Measurements from ENCODE around the gene GHR.

Gene GHR

GRCh38 chr5:42517164-42517563 is 93.9 kb downstream of the GHR start:
- TF ChIP-seq, protein P1, sequence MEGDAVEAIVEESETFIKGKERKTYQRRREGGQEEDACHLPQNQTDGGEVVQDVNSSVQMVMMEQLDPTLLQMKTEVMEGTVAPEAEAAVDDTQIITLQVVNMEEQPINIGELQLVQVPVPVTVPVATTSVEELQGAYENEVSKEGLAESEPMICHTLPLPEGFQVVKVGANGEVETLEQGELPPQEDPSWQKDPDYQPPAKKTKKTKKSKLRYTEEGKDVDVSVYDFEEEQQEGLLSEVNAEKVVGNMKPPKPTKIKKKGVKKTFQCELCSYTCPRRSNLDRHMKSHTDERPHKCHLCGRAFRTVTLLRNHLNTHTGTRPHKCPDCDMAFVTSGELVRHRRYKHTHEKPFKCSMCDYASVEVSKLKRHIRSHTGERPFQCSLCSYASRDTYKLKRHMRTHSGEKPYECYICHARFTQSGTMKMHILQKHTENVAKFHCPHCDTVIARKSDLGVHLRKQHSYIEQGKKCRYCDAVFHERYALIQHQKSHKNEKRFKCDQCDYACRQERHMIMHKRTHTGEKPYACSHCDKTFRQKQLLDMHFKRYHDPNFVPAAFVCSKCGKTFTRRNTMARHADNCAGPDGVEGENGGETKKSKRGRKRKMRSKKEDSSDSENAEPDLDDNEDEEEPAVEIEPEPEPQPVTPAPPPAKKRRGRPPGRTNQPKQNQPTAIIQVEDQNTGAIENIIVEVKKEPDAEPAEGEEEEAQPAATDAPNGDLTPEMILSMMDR (IDR thresholded peaks at IDR 0.05): no peak

DNA sequence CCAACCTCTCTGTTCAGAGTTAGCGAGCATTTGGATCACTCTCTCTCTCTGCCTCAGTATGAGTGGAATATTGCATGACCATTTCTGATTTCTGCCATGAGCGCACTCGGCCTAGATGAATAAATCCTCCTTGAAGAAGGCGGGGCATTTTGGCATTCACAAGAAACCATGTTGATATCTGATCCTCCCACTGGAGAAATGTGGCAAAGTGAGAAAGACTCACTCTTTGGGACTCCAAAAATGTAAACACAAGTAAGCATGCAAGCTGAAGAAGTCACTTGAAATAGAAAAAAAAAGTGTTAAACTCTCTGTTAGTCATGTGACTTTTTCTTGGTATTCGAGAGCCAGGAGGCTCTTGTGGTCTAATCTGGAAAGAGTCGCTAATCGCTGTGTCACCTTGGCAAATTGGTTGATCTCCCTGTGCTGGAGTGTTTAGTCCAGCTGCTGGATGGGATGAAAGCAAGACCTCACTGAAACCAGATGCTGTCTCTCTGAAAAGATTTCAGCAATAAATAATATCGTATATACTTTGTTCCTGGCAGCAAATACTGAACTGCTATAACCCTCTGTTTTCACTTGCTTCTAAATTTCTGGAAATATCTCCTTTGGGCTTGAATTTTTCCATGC is 95.5 kb downstream of the GHR start:
- TF ChIP-seq, protein P1 (IDR thresholded peaks at IDR 0.05): no peak

- TF ChIP-seq, protein P1 (IDR thresholded peaks at IDR 0.05): no peak
Measured at GRCh38 chr5:42520203-42520602, 97.0 kb downstream of the GHR start.

GRCh38 chr5:42520957-42521356 is 97.7 kb downstream of the GHR start:
- TF ChIP-seq, protein P1 (IDR thresholded peaks at IDR 0.05): no peak

- TF ChIP-seq, protein P1 (IDR thresholded peaks at IDR 0.05): no peak
Measured at GRCh38 chr5:42521406-42521805, 98.2 kb downstream of the GHR start.

DNA sequence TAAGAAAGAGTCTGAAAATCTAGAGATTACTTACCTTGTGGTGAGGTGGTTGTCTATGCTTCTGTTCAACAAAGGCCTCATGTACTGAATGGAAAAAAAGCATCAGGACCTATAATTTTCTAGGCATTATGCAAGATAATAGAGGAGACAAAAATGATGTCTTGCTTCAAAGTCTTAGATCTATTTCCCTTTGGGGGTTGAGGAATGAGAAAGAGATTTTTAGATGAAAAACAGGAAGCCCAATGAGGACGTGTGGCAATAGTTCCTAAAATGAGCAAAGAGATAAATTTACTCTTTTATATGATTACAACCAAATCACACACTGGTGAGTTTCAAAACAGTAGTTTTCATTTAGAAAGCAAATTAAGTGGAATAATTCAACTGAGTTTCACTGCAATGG is 99.5 kb downstream of the GHR start:
- TF ChIP-seq, protein P1 (IDR thresholded peaks at IDR 0.05): no peak

GRCh38 chr5:42526179-42526578 is 102.9 kb downstream of the GHR start:
- TF ChIP-seq, protein P1 (IDR thresholded peaks at IDR 0.05): no peak

- TF ChIP-seq, protein P1 (IDR thresholded peaks at IDR 0.05): no peak
Measured at GRCh38 chr5:42531611-42532010, 108.4 kb downstream of the GHR start.

Data from LNCAP (cell line).